Stimulated activated naive CD8-positive, alpha-beta T cell treated with anti-CD3 and anti-CD28 coated beads, Interleukin-15, Interleukin-2, amounts not matched to agents 100 U/mL and 50 U/mL, for 24 hours (primary cell): ENCODE results near the gene GLMN.
"Not testable (repeated sequence)": the region's sequence is repeated elsewhere in the genome, so short reads cannot be mapped to it uniquely, and the experiment has no call there.

ENCODE experiments used
- ATAC-seq: fragments of 150-1000 bp; cut with Tn5 transposase; one replicate; pipeline ENCODE4 v1.10.0; 2021
- DNase-seq: peaks from one replicate; pipeline ENCODE4 v3.0.0; 2021

The GLMN gene

GRCh38 chr1:92298213-92298572, 594 bp downstream of the GLMN start:
- ATAC-seq (no peak), DNase-seq (no peak)

GRCh38 chr1:92291372-92291999, 7.3 kb downstream of the GLMN start:
- DNase-seq (no peak), ATAC-seq (no peak)

GRCh38 chr1:92281411-92281810, 17.4 kb downstream of the GLMN start:
- DNase-seq, ATAC-seq: not testable (repeated sequence)

- not testable (repeated sequence) for ATAC-seq, DNase-seq
These were observed 19.0 kb downstream of the GLMN start for GRCh38 chr1:92279781-92280180.

GRCh38 chr1:92277105-92277723, 21.6 kb downstream of the GLMN start:
- no peak for ATAC-seq
- no peak for DNase-seq

GRCh38 chr1:92276082-92276481, 22.7 kb downstream of the GLMN start:
- ATAC-seq (no peak), DNase-seq (no peak)

- DNase-seq, result no peak
- no peak for ATAC-seq
These were observed 23.8 kb downstream of the GLMN start for GRCh38 chr1:92274939-92275338.

GRCh38 chr1:92273039-92273438, 25.7 kb downstream of the GLMN start:
- no peak for DNase-seq
- ATAC-seq, result no peak

GRCh38 chr1:92262516-92262915, 36.3 kb downstream of the GLMN start:
- no peak for ATAC-seq

GRCh38 chr1:92259350-92259749, 39.4 kb downstream of the GLMN start:
- ATAC-seq (no peak), DNase-seq (no peak)

More at GRCh38 chr1:92262516-92262915, 36.3 kb downstream of the GLMN start:
- DNase-seq, result no peak

GRCh38 chr1:92254714-92255113, 44.1 kb downstream of the GLMN start:
- not testable (repeated sequence) for DNase-seq, ATAC-seq

GRCh38 chr1:92244376-92244775, 54.4 kb downstream of the GLMN start:
- no peak for DNase-seq
- no peak for ATAC-seq

- DNase-seq (no peak), ATAC-seq (no peak)
These were observed 58.8 kb downstream of the GLMN start for GRCh38 chr1:92240034-92240433.

GRCh38 chr1:92230736-92231135, 68.1 kb downstream of the GLMN start:
- no peak for ATAC-seq
- no peak for DNase-seq

GRCh38 chr1:92228401-92228800, 70.4 kb downstream of the GLMN start:
- no peak for DNase-seq
- no peak for ATAC-seq

- DNase-seq (no peak), ATAC-seq (no peak)
These were observed 79.8 kb downstream of the GLMN start for GRCh38 chr1:92219028-92219427.

GRCh38 chr1:92218559-92218958, 80.2 kb downstream of the GLMN start:
- ATAC-seq (no peak), DNase-seq (no peak)

- DNase-seq, result no peak
- ATAC-seq, result no peak
These were observed 81.1 kb downstream of the GLMN start, which contains the start of gene C1orf146 for GRCh38 chr1:92217721-92218120. Gene C1orf146 (plus strand): TSS chr1:92217915. CDS start chr1:92231421, 13,506 bp downstream.

GRCh38 chr1:92211166-92211565, 87.6 kb downstream of the GLMN start:
- no peak for DNase-seq
- ATAC-seq, result no peak

- DNase-seq (no peak), ATAC-seq (peak; percentile 40)
These were observed 88.1 kb downstream of the GLMN start for GRCh38 chr1:92210701-92211100.

GRCh38 chr1:92203105-92203504, 95.7 kb downstream of the GLMN start:
- DNase-seq, result no peak
- no peak for ATAC-seq

- DNase-seq (no peak), ATAC-seq (no peak)
These were observed 96.8 kb downstream of the GLMN start for GRCh38 chr1:92201973-92202372.
